GM04504 (cell line): ENCODE data around the gene ZNF335.
"Not testable (repeated sequence)": the region's sequence is repeated elsewhere in the genome, so short reads cannot be mapped to it uniquely, and the experiment has no call there.

Source experiments
- DNase-seq: peaks from one replicate; pipeline ENCODE4 v3.0.0-alpha.2; 2012; ENCODE audit warnings: low read depth

Gene ZNF335

GRCh38 chr20:45910670-45911485 is 61.1 kb downstream of the ZNF335 start:
- DNase-seq: peak; percentile 97

- DNase-seq: no peak
These were observed 62.0 kb downstream of the ZNF335 start for GRCh38 chr20:45909817-45910669.

- DNase-seq: no peak
These were observed 62.6 kb downstream of the ZNF335 start for GRCh38 chr20:45909336-45909808.

- DNase-seq: no peak
These were observed 63.9 kb downstream of the ZNF335 start for GRCh38 chr20:45908084-45908483.

GRCh38 chr20:45907219-45907948 is 64.6 kb downstream of the ZNF335 start:
- no peak for DNase-seq

GRCh38 chr20:45905505-45906079 is 66.4 kb downstream of the ZNF335 start:
- DNase-seq: peak; percentile 65

GRCh38 chr20:45904583-45905504 is 67.2 kb downstream of the ZNF335 start:
- DNase-seq: no peak

- DNase-seq: no peak
These were observed 69.8 kb downstream of the ZNF335 start for GRCh38 chr20:45902199-45902701.

GRCh38 chr20:45901332-45901731 is 70.7 kb downstream of the ZNF335 start:
- not testable (repeated sequence) for DNase-seq

GRCh38 chr20:45899046-45899835 is 72.8 kb downstream of the ZNF335 start:
- no peak for DNase-seq
